ENCODE measurements around the gene STAC2.
"Not testable (repeated sequence)": the region's sequence is repeated elsewhere in the genome, so short reads cannot be mapped to it uniquely, and the experiment has no call there.

The STAC2 gene

DNA sequence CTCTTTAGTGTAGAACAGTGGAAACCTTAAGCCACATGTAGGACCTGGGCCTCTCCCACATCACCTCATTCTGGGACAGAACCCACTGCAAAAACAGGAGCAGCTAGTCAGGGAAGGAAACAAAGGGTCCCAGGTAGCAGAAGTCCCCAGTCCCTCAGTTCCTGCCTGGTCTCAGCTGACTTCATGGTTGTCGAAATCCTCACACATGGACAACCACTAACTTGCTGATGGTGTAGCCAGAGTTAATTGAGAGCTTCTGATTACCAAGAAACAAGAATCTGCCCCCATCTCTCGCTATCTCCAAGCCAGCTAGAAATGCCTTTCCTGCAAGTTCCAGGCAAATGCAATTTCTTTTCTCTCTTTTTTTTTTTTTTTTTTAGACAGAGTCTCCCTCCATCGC, 56.2 kb downstream of the STAC2 start:
- Histone ChIP-seq H4K91ac (ENCODE audit: low read depth, low read length, poor library complexity) (no peak overlapping the region), H3K18ac (ENCODE audit: low read length) (no peak overlapping the region), H3K14ac (ENCODE audit: low read length) (no peak overlapping the region), H3K79me1 (ENCODE audit: low read depth, low read length) (no peaks in the 10 kb centered on the region), H3K27me3 (ENCODE audit: control insufficient read depth in 3 of 3, insufficient read depth in 3 of 3, low read depth in 1 of 3, low read length in 3 of 3) (peaks cover 6 to 29% (median 28%) of the 10 kb centered on the region in 3 experiments), H3K23ac (ENCODE audit: low read depth, low read length, poor library complexity) (no peak overlapping the region), H3K9ac (ENCODE audit: low read depth, low read length, poor library complexity) (no peak overlapping the region), H3K27ac (replicated peaks; ENCODE audit: low read length) (no peak overlapping the region), H3K36me3 (replicated peaks in 1 of 2; ENCODE audit: control insufficient read depth in 2 of 2, insufficient read depth in 2 of 2, low read length in 2 of 2) (no peaks in the 10 kb centered on the region), H2AFZ (ENCODE audit: low read length) (no peak overlapping the region), H3K4ac (ENCODE audit: low read length) (no peak overlapping the region), H2BK5ac (ENCODE audit: low read length) (no peak overlapping the region), H3K4me1 (ENCODE audit: control insufficient read depth in 2 of 2, insufficient read depth in 1 of 2, low read depth in 1 of 2, low read length in 2 of 2) (peaks cover 0 to 6% of the 10 kb centered on the region in 2 donors), H3K4me3 (ENCODE audit: low read length in 2 of 2) (no peak overlapping the region), H3K9me3 (replicated peaks in 1 of 2; ENCODE audit: control insufficient read depth in 2 of 2, insufficient read depth in 1 of 2, low read depth in 1 of 2, low read length in 2 of 2) (peaks cover 0 to 2% of the 10 kb centered on the region in 2 donors), H3K4me2 (ENCODE audit: insufficient read depth, low read length, poor library complexity, severe bottlenecking) (no peak overlapping the region), H2BK15ac (ENCODE audit: low read length) (no peak overlapping the region), H2BK120ac (ENCODE audit: low read depth, low read length) (no peak overlapping the region), H2BK12ac (ENCODE audit: low read length) (no peak overlapping the region), H2AK5ac (ENCODE audit: low read depth, low read length) (no peak overlapping the region), H4K8ac (ENCODE audit: low read depth, low read length) (no peak overlapping the region)
- WGBS, 2 donors (ENCODE audit: extremely low coverage in 2 of 2, insufficient read length in 2 of 2, insufficient replicate concordance in 1 of 2), result no CpG with 5 or more reads among the region's 3 CpGs
- no peak for DNase-seq (ENCODE audit: low spot score)

DNA sequence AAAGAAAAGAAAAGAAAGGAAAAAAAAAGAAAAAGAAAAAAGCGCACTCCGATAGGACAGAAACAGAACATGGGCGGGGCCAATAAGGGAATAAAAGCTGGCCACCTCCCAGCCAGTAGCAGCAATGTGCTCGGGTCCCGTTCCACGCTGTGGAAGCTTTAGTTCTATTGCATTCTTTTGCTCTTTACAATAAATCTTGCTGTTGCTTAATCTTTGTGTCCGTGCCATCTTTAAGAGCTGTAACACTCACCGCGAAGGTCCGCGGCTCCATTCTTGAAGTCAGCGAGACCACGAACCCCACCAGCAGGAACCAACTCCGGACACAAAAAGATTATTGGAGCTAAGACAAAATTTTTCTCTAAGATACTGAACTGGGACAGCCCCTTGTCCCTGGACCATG, 56.6 kb downstream of the STAC2 start:
- Histone ChIP-seq H3K27ac (replicated peaks; ENCODE audit: low read length) (no peak overlapping the region), H2BK12ac (ENCODE audit: low read length) (no peak overlapping the region), H2AK5ac (ENCODE audit: low read depth, low read length) (no peak overlapping the region), H3K4ac (ENCODE audit: low read length) (no peak overlapping the region), H3K36me3 (replicated peaks in 1 of 2; ENCODE audit: control insufficient read depth in 2 of 2, insufficient read depth in 2 of 2, low read length in 2 of 2) (no peaks in the 10 kb centered on the region), H3K18ac (ENCODE audit: low read length) (no peak overlapping the region), H3K14ac (ENCODE audit: low read length) (no peak overlapping the region), H3K4me3 (ENCODE audit: low read length in 2 of 2) (no peak overlapping the region), H3K9ac (ENCODE audit: low read depth, low read length, poor library complexity) (no peak overlapping the region), H4K91ac (ENCODE audit: low read depth, low read length, poor library complexity) (no peak overlapping the region), H3K4me2 (ENCODE audit: insufficient read depth, low read length, poor library complexity, severe bottlenecking) (no peak overlapping the region), H3K27me3 (ENCODE audit: control insufficient read depth in 3 of 3, insufficient read depth in 3 of 3, low read depth in 1 of 3, low read length in 3 of 3) (peaks cover 6 to 31% (median 28%) of the 10 kb centered on the region in 3 experiments), H2AFZ (ENCODE audit: low read length) (no peak overlapping the region), H3K9me3 (replicated peaks in 1 of 2; ENCODE audit: control insufficient read depth in 2 of 2, insufficient read depth in 1 of 2, low read depth in 1 of 2, low read length in 2 of 2) (peaks cover 0 to 2% of the 10 kb centered on the region in 2 donors), H3K79me1 (ENCODE audit: low read depth, low read length) (no peaks in the 10 kb centered on the region), H4K8ac (ENCODE audit: low read depth, low read length) (no peak overlapping the region), H3K4me1 (ENCODE audit: control insufficient read depth in 2 of 2, insufficient read depth in 1 of 2, low read depth in 1 of 2, low read length in 2 of 2) (peaks cover 0 to 6% of the 10 kb centered on the region in 2 donors), H2BK120ac (ENCODE audit: low read depth, low read length) (no peak overlapping the region), H2BK5ac (ENCODE audit: low read length) (no peak overlapping the region), H2BK15ac (ENCODE audit: low read length) (no peak overlapping the region), H3K23ac (ENCODE audit: low read depth, low read length, poor library complexity) (no peak overlapping the region)
- no CpG with 5 or more reads among the region's 14 CpGs for WGBS, 2 donors (ENCODE audit: extremely low coverage in 2 of 2, insufficient read length in 2 of 2, insufficient replicate concordance in 1 of 2)
- DNase-seq (ENCODE audit: low spot score), result no peak

DNA sequence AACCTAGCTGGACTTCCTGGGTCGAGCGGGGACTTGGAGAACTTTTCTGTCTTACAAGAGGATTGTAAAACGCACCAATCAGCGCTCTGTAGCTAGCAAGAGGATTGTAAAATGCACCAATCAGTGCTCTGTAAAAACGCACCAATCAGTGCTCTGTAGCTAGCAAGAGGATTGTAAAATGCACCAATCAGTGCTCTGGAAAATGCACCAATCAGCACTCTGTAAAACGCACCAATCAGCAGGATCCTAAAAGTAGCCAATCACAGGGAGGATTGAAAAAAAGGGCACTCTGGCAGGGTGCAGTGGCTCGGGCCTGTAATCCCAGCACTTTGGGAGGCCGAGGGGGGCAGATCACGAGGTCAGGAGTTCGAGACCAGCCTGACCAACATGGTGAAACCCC, 57.2 kb downstream of the STAC2 start:
- H3K27ac ChIP-seq (replicated peaks; ENCODE audit: low read length); H3K4me1 ChIP-seq (ENCODE audit: control insufficient read depth in 2 of 2, insufficient read depth in 1 of 2, low read depth in 1 of 2, low read length in 2 of 2); H3K4me2 ChIP-seq (ENCODE audit: insufficient read depth, low read length, poor library complexity, severe bottlenecking); H2AK5ac ChIP-seq (ENCODE audit: low read depth, low read length); H3K9ac ChIP-seq (ENCODE audit: low read depth, low read length, poor library complexity); H4K8ac ChIP-seq (ENCODE audit: low read depth, low read length); H3K23ac ChIP-seq (ENCODE audit: low read depth, low read length, poor library complexity); H2BK12ac ChIP-seq (ENCODE audit: low read length); H2BK5ac ChIP-seq (ENCODE audit: low read length); H3K79me1 ChIP-seq (ENCODE audit: low read depth, low read length); H3K4me3 ChIP-seq (ENCODE audit: low read length in 2 of 2); H3K18ac ChIP-seq (ENCODE audit: low read length); DNase-seq (ENCODE audit: low spot score); H2BK120ac ChIP-seq (ENCODE audit: low read depth, low read length); H3K14ac ChIP-seq (ENCODE audit: low read length); H3K36me3 ChIP-seq (replicated peaks in 1 of 2; ENCODE audit: control insufficient read depth in 2 of 2, insufficient read depth in 2 of 2, low read length in 2 of 2); H3K4ac ChIP-seq (ENCODE audit: low read length); H2BK15ac ChIP-seq (ENCODE audit: low read length); H2AFZ ChIP-seq (ENCODE audit: low read length); H3K9me3 ChIP-seq (replicated peaks in 1 of 2; ENCODE audit: control insufficient read depth in 2 of 2, insufficient read depth in 1 of 2, low read depth in 1 of 2, low read length in 2 of 2); H4K91ac ChIP-seq (ENCODE audit: low read depth, low read length, poor library complexity): not testable (repeated sequence)
- H3K27me3 ChIP-seq (ENCODE audit: control insufficient read depth in 3 of 3, insufficient read depth in 3 of 3, low read depth in 1 of 3, low read length in 3 of 3), result peaks cover 6 to 31% (median 28%) of the 10 kb centered on the region in 3 experiments
- no CpG with 5 or more reads among the region's 10 CpGs for WGBS, 2 donors (ENCODE audit: extremely low coverage in 2 of 2, insufficient read length in 2 of 2, insufficient replicate concordance in 1 of 2)

DNA sequence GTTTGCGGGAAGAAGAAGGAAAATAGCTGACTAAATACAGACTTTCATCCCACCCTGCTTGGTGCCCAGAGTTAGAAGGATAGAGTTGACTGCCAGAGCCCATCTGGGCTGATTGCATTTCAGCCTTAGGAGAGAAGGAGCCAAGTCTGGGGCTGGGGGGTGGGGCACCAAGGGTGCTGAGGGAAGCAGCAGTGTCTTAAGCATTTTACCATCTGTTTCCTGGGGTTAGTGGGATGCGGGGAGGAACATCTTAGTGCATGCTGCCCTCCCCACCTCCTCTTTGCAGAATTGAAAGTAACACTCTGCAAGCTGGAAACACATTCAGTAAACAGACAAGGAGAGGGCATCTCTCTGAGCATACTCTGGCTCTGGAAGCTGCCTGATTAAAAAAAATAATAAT, 58.3 kb downstream of the STAC2 start:
- WGBS, 2 donors (ENCODE audit: extremely low coverage in 2 of 2, insufficient read length in 2 of 2, insufficient replicate concordance in 1 of 2), result no CpG with 5 or more reads among the region's 2 CpGs

More for the DNA sequence above, 58.3 kb downstream of the STAC2 start:
- no peak overlapping the region for H4K91ac ChIP-seq (ENCODE audit: low read depth, low read length, poor library complexity)
- no peak overlapping the region for H2BK15ac ChIP-seq (ENCODE audit: low read length)
- H3K27ac ChIP-seq (replicated peaks; ENCODE audit: low read length), result no peak overlapping the region
- no peak overlapping the region for H3K9ac ChIP-seq (ENCODE audit: low read depth, low read length, poor library complexity)
- no peak overlapping the region for H3K4ac ChIP-seq (ENCODE audit: low read length)
- no peak overlapping the region for H2BK12ac ChIP-seq (ENCODE audit: low read length)
- no peaks in the 10 kb centered on the region for H3K36me3 ChIP-seq (replicated peaks in 1 of 2; ENCODE audit: control insufficient read depth in 2 of 2, insufficient read depth in 2 of 2, low read length in 2 of 2)
- H2AK5ac ChIP-seq (ENCODE audit: low read depth, low read length), result no peak overlapping the region
- no peak for DNase-seq (ENCODE audit: low spot score)
- H3K23ac ChIP-seq (ENCODE audit: low read depth, low read length, poor library complexity), result no peak overlapping the region
- H3K9me3 ChIP-seq (replicated peaks in 1 of 2; ENCODE audit: control insufficient read depth in 2 of 2, insufficient read depth in 1 of 2, low read depth in 1 of 2, low read length in 2 of 2), result peaks cover 0 to 2% of the 10 kb centered on the region in 2 donors
- peaks cover 0 to 3% of the 10 kb centered on the region in 2 donors for H3K4me1 ChIP-seq (ENCODE audit: control insufficient read depth in 2 of 2, insufficient read depth in 1 of 2, low read depth in 1 of 2, low read length in 2 of 2)
- no peak overlapping the region for H2BK5ac ChIP-seq (ENCODE audit: low read length)
- H3K4me2 ChIP-seq (ENCODE audit: insufficient read depth, low read length, poor library complexity, severe bottlenecking), result no peak overlapping the region
- H3K18ac ChIP-seq (ENCODE audit: low read length), result no peak overlapping the region
- peaks cover 6 to 31% (median 28%) of the 10 kb centered on the region in 3 experiments for H3K27me3 ChIP-seq (ENCODE audit: control insufficient read depth in 3 of 3, insufficient read depth in 3 of 3, low read depth in 1 of 3, low read length in 3 of 3)
- no peaks in the 10 kb centered on the region for H3K79me1 ChIP-seq (ENCODE audit: low read depth, low read length)
- no peak overlapping the region for H4K8ac ChIP-seq (ENCODE audit: low read depth, low read length)
- H3K14ac ChIP-seq (ENCODE audit: low read length), result no peak overlapping the region
- H2BK120ac ChIP-seq (ENCODE audit: low read depth, low read length), result no peak overlapping the region
- no peak overlapping the region for H2AFZ ChIP-seq (ENCODE audit: low read length)
- no peak overlapping the region for H3K4me3 ChIP-seq (ENCODE audit: low read length in 2 of 2)

All from neuronal stem cell (in vitro differentiated cells).